HepG2 (cell line): ENCODE results near the gene SMYD4. TPM values are rescaled to one million over a fixed set of nuclear protein-coding genes. Genes with fewer than 3 reads are reported as not detected.

Experiments used
- BRCA1 ChIP-seq: sonication (generic); formaldehyde crosslinking; IDR thresholded peaks from 2 replicates; pipeline ENCODE4 v1.4.0; 2020; ENCODE audit warnings: missing genetic modification reagents
- FOSL2 ChIP-seq: sonication (generic); formaldehyde crosslinking; IDR thresholded peaks from 2 replicates; pipeline ENCODE4 v1.4.0; 2020; ENCODE audit warnings: missing genetic modification reagents
- FUBP1 ChIP-seq: sonication (generic); formaldehyde crosslinking; IDR thresholded peaks from 2 replicates; pipeline ENCODE4 v1.5.1; 2020; ENCODE audit warnings: missing genetic modification reagents, mild to moderate bottlenecking, borderline replicate concordance
- HINFP ChIP-seq: sonication (generic); formaldehyde crosslinking; IDR thresholded peaks from 2 replicates; pipeline ENCODE4 v1.4.0; 2020; ENCODE audit warnings: low read depth, mild to moderate bottlenecking, missing genetic modification reagents
- HOXA3 ChIP-seq: sonication (generic); formaldehyde crosslinking; IDR thresholded peaks from 2 replicates; pipeline ENCODE4 v1.5.0; 2020; ENCODE audit warnings: missing genetic modification reagents
- MXD4 ChIP-seq: IDR thresholded peaks from 2 replicates; pipeline ENCODE4 v1.6.1; 2016; ENCODE audit warnings: mild to moderate bottlenecking, missing biosample characterization, missing genetic modification reagents
- RFX3 ChIP-seq: IDR thresholded peaks from 2 replicates; pipeline ENCODE4 v1.6.1; 2016; ENCODE audit warnings: missing biosample characterization, missing genetic modification reagents
- SAFB2 ChIP-seq: sonication (generic); formaldehyde crosslinking; IDR thresholded peaks from 2 replicates; pipeline ENCODE4 v1.5.1; 2020; ENCODE audit warnings: missing genetic modification reagents, low read depth, mild to moderate bottlenecking, borderline replicate concordance
- SMC3 ChIP-seq: IDR thresholded peaks from 2 replicates; pipeline ENCODE4 v1.6.1; 2011; ENCODE audit warnings: low read length, improper control_type of control experiment
- TOE1 ChIP-seq: sonication (generic); formaldehyde crosslinking; IDR thresholded peaks from 2 replicates; pipeline ENCODE4 v1.4.0; 2020; ENCODE audit warnings: mild to moderate bottlenecking, missing genetic modification reagents
- ZBTB26 ChIP-seq: IDR thresholded peaks from 2 replicates; pipeline ENCODE4 v1.6.1; 2016; ENCODE audit warnings: missing compliant biosample characterization, missing genetic modification reagents, borderline replicate concordance
- ZBTB38 ChIP-seq: sonication (generic); formaldehyde crosslinking; IDR thresholded peaks from 2 replicates; pipeline ENCODE4 v1.5.1; 2020; ENCODE audit warnings: mild to moderate bottlenecking, missing genetic modification reagents
- ZC3H4 ChIP-seq: sonication (generic); formaldehyde crosslinking; IDR thresholded peaks from 2 replicates; pipeline ENCODE4 v1.4.0; 2020; ENCODE audit warnings: missing genetic modification reagents, borderline replicate concordance
- ZFP36L1 ChIP-seq: sonication (generic); formaldehyde crosslinking; IDR thresholded peaks from 2 replicates; pipeline ENCODE4 v1.8.0; 2022; ENCODE audit warnings: mild to moderate bottlenecking, missing genetic modification reagents, moderate library complexity
- ZFY ChIP-seq: sonication (generic); formaldehyde crosslinking; IDR thresholded peaks from 2 replicates; pipeline ENCODE4 v1.4.0; 2020; ENCODE audit warnings: missing genetic modification reagents
- ZNF318 ChIP-seq: sonication (generic); formaldehyde crosslinking; IDR thresholded peaks from 2 replicates; pipeline ENCODE4 v1.4.0; 2020; ENCODE audit warnings: mild to moderate bottlenecking, missing genetic modification reagents
- ZNF562 ChIP-seq: sonication (generic); formaldehyde crosslinking; IDR thresholded peaks from 2 replicates; pipeline ENCODE4 v1.8.0; 2022; ENCODE audit warnings: missing genetic modification reagents, borderline replicate concordance
- ZNF768 ChIP-seq: sonication (generic); formaldehyde crosslinking; IDR thresholded peaks from 2 replicates; pipeline ENCODE4 v1.4.0; 2020; ENCODE audit warnings: missing genetic modification reagents
- polyA plus RNA-seq, 8 experiments: library from polyadenylated mRNA; depleted of rRNA in 3 of 8; stranded (reverse) in 7 of 8; unstranded in 1 of 8; fragments of >200 nt; fragmentation: Illumina TruSeq in 4 of 8; extraction: Trizol in 4 of 8; gene quantifications; 2 replicates each; pipeline versions ENCODE4 v1.2.1 to v1.2.3, GENCODE V29; 2011 to 2016; ENCODE audit warnings: low read depth in 4 of 8, missing spikeins in 1 of 8, mixed read lengths in 1 of 8; ENCODE audit not compliant: insufficient read depth in 1 of 8
- total RNA-seq, 5 experiments: library from RNA; depleted of rRNA; stranded (reverse); fragments of >200 nt; fragmentation: Illumina TruSeq; extraction: Trizol; gene quantifications; 2 replicates each; pipeline ENCODE4 v1.2.3, GENCODE V29; 2016; ENCODE audit warnings: low read depth in 1 of 5

SMYD4 gene
- total and polyA plus RNA-seq, 2 of the 13 experiments (the other 11 are each of a cell fraction or from before 2014, with no cell fraction given): 7.4 to 11.3 TPM

GRCh38 chr17:1746975-1747543 is 82.6 kb downstream of the SMYD4 start (continued):
- TF ChIP-seq ZNF318 (CRISPR knock-in tag) (no peak), HOXA3 (CRISPR knock-in tag) (no peak), ZBTB38 (CRISPR knock-in tag) (peak; percentile 44; the same call in 1 of the 2 replicates), SAFB2 (0 out of 2 replicates have a peak, but pooled peaks have one; percentile 29), TOE1 (no peak), BRCA1 (CRISPR knock-in tag) (no peak), ZC3H4 (CRISPR knock-in tag) (no peak), ZNF768 (CRISPR knock-in tag) (no peak), ZNF562 (no peak), ZBTB26 (CRISPR knock-in tag) (no peak), SMC3 (no peak), FUBP1 (CRISPR knock-in tag) (no peak), HINFP (CRISPR knock-in tag) (no peak), ZFY (CRISPR knock-in tag) (peak; percentile 19; the same call in 1 of the 2 replicates), MXD4 (CRISPR knock-in tag) (no peak), FOSL2 (CRISPR knock-in tag) (no peak), ZFP36L1 (CRISPR knock-in tag) (no peak), RFX3 (no peak)
